Peyer's patch (tissue), 4 donors: Measurements from ENCODE around the gene HSPB6.

Experiments used
- POLR2A ChIP-seq, 2 donors: fragments of 450-650 bp; IDR thresholded peaks; one replicate each; pipeline ENCODE4 v1.5.1; 2017; ENCODE audit warnings: antibody characterized with exemption in 2 of 2, mild to moderate bottlenecking in 2 of 2, moderate library complexity in 2 of 2
- TF ChIP-seq, protein P1 (sequence below), 6 experiments: fragments of 450-650 bp in 4 of 6; fragments of 200-600 bp in 2 of 6; sonication (generic) in 1 of 6; IDR thresholded peaks; one replicate each; pipeline ENCODE4 v1.5.1; 2017 to 2019; ENCODE audit warnings: antibody characterized with exemption in 6 of 6, mild to moderate bottlenecking in 3 of 6, moderate library complexity in 1 of 6

DNA sequence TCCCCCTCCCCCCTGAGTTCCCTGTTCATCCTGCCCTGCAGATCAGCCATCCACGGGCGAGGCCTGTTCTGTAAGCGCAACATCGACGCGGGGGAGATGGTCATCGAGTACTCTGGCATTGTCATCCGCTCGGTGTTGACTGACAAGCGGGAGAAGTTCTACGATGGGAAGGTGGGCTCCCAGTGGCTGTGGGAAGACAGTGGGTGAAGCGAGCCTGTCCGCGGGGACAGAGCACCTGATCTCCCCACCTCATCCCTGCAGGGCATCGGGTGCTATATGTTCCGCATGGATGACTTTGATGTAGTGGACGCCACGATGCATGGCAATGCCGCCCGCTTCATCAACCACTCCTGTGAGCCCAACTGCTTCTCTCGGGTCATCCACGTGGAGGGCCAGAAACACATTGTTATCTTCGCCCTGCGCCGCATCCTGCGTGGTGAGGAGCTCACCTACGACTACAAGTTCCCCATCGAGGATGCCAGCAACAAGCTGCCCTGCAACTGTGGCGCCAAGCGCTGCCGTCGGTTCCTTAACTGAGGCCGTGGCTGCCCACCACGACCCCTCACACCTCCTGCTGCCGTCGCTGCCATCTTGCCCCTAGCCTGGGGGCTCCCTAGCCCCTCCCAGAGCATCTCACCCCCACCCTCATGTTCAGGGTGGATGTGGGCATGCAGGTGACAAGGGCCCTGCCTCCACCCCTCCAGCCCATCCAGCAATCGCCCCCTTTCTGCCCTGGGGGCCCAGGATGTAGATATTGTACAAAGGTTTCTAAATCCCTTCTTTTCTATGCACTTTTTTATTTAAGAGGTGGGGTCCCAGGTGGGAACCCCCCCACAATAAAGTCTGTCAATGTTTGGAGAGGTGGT lies 18.6 kb downstream of the HSPB6 start:
- TF ChIP-seq, protein P1, sequence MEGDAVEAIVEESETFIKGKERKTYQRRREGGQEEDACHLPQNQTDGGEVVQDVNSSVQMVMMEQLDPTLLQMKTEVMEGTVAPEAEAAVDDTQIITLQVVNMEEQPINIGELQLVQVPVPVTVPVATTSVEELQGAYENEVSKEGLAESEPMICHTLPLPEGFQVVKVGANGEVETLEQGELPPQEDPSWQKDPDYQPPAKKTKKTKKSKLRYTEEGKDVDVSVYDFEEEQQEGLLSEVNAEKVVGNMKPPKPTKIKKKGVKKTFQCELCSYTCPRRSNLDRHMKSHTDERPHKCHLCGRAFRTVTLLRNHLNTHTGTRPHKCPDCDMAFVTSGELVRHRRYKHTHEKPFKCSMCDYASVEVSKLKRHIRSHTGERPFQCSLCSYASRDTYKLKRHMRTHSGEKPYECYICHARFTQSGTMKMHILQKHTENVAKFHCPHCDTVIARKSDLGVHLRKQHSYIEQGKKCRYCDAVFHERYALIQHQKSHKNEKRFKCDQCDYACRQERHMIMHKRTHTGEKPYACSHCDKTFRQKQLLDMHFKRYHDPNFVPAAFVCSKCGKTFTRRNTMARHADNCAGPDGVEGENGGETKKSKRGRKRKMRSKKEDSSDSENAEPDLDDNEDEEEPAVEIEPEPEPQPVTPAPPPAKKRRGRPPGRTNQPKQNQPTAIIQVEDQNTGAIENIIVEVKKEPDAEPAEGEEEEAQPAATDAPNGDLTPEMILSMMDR (IDR thresholded peaks at IDR 0.05): no peak
- no peak for TF ChIP-seq POLR2A (IDR thresholded peaks at IDR 0.05)
